ENCODE data around the gene LHFPL3.
"Not testable (repeated sequence)": the region's sequence is repeated elsewhere in the genome, so short reads cannot be mapped to it uniquely, and the experiment has no call there.

LHFPL3 gene

GRCh38 chr7:104328296-104328969, at the start of gene LHFPL3:
LHFPL3 (plus strand) TSS chr7:104328603.
- DNase-seq: peak in 1 of 2 experiments; percentile 3

GRCh38 chr7:104281685-104282084, 46.7 kb upstream of the LHFPL3 start:
- not testable (repeated sequence) for DNase-seq

- DNase-seq: no peak
These were observed 41.6 kb upstream of the LHFPL3 start for GRCh38 chr7:104286839-104287238.

DNA sequence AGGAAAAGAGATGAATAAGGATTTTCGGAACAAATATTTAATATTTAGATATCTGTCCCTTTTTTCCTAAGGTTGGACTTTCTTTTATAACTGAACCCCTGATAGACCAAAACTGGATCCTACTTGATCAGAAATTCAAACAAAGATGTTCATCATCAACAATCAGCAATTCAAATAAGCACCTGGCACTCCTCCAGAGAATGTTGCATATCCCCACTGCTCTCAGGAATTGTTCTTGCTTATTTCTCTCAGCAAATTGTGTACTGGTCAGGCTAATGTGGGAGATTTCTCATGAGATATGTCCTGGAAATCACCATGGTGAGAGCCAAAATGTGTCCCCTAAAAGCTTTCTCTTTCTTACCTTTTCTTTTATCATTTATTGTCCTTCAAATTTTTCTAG, 40.3 kb upstream of the LHFPL3 start:
- DNase-seq: no peak

GRCh38 chr7:104294291-104294690, 34.1 kb upstream of the LHFPL3 start:
- no peak for DNase-seq

DNA sequence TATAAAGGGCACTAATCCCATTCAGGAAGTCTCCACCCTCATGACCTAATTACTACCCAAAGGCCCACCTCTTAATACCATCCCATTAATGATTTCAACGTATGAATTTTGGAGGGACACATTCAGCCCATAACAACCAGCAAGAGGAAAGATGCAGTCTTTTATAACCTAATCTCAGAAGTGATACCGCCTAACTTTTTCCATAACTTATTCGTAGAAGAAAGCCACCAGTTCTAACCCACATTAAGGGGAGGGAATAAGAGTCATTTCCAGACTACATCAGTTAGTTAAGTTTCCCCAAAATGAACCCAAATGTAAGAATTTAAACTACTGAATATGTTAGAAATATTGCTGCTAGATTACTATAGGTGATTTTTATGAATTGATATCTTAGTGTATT, 32.1 kb upstream of the LHFPL3 start:
- DNase-seq: no peak

GRCh38 chr7:104296900-104297299, 31.5 kb upstream of the LHFPL3 start:
- DNase-seq: no peak

- no peak for DNase-seq
These were observed 29.1 kb upstream of the LHFPL3 start for GRCh38 chr7:104299323-104299722.

DNA sequence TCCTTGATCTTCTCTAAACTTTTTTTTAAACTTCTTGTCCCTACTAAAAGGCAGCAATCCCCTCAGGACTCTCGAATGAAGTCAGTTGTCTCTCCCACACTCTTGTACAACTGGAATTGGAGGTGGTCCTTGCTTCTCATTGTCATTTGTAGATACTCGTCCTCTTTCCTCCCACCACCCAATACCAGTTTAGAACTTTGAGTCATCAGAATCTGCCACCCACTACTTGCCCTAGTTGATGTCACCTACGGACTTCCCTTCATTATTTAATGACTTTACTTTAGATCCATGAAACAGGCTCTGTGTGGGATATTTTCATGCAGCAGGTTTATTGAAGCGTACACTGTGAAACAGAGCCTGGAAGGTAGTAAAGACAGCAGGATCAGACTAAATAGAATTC, 28.6 kb upstream of the LHFPL3 start:
- no peak for DNase-seq

GRCh38 chr7:104306793-104307192, 21.6 kb upstream of the LHFPL3 start:
- no peak for DNase-seq

- no peak for DNase-seq
These were observed 10.3 kb upstream of the LHFPL3 start for GRCh38 chr7:104317948-104318629.

GRCh38 chr7:104327534-104327933, 869 bp upstream of the LHFPL3 start:
- no peak for DNase-seq

GRCh38 chr7:104327938-104328295, 486 bp upstream of the LHFPL3 start:
- no peak for DNase-seq

DNA sequence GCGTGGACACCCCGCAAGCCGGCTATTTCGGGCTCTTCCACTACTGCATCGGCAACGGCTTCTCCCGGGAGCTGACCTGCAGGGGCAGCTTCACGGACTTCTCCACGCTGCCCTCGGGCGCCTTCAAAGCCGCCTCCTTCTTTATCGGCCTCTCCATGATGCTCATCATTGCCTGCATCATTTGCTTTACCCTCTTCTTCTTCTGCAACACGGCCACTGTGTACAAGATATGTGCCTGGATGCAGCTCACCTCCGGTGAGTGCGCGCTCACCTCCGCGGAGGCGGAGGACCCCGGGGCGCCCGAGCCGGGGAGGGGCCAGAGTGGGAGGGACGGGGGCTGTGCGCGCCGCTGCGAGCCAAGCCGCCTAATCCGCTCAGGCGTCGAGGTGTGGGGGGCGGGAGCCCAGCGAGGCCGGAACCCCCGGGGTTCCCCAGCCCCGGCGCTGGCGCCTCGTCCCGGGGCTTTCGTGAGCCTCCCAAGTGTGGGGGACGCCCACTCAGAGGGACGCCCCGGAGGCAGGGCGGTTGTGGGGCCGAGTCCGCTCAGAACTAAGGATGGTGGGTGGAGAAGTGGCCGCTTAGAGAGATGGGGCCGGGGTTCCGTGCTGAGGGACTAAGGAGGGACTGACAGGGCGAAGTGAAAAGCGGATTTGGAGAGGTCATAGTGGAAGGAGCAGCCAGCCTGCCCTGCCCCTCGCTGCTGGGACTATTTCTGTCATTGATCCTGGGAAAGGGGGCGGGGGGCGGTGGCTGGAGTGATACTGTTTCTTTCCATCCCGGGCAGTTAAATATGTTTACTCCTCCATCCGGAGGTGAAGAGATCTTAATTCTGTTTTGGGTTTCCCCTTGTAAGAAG, 795 bp downstream of the LHFPL3 start:
- DNase-seq: no peak

DNA sequence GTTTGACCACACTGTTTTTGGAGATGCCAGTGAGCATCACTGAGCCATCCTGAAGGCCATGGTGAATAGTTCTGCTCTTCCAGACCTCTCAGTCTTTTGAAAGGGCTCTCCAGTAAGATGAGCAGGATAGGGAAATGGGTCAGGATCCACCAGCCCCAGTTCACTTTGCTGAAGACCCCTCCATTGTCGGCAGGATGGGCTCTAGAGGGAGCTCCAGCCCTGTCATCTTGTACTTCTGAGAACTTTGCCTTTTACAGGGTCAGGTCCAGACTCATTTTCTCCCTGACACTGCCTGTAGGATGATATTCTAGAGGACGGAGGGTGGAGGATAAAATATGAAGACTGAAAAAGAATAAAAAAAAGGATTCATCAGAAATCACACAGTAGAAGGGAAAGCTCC, 13.1 kb downstream of the LHFPL3 start:
- no peak for DNase-seq

GRCh38 chr7:104352736-104353135, 24.3 kb downstream of the LHFPL3 start:
- no peak for DNase-seq

DNA sequence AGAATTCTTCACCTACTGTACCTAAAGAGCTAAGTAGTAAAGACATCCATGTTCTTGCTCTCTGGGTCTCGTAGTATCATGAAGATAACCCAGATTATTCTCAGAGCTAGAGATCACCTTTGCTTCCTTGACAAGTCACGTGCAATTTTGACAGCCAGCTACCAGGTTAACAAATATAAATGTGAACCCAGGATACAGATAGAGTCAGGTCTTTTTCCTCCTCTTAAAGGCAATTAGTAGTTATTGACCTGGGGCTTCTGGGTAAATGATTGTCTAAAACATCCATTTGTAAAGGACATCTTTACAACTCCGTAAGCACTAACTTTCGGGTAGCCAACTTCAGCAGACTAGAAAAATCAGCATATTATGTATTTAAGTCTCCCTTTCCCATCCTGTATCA, 28.8 kb downstream of the LHFPL3 start:
- DNase-seq: no peak

DNA sequence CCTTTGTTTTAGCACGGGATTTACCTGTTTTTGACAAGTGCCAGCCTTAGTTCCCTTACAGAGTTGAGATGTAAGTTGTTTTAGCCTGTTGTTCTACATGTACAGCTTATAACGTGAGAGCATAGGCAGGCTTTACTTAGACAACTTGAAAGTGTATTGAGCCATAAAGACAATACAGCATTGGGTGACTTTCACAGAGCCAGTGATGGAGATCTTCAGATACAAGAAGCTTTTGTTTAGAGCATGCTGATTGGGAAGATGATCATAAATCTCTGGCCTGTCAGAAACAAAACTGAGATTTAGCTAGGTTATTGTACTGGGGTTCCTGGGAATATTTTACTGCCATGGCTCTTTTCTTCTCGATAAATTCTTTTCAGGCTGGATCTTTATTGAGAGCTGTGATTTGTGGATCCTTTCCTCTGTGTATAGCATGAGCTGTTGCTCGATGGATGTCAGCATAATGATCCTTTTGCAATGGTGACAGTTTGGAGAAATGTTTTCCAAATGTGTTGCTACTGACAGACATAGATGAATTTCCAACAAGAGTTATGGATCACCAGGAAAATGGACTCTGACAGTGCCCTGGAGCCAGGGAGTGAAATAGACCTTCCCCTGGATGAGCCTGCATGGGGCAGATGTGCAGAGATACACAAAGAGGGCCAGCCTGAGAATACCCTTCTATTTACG, 30.2 kb downstream of the LHFPL3 start:
- no peak for DNase-seq

GRCh38 chr7:104362756-104363155, 34.4 kb downstream of the LHFPL3 start:
- no peak for DNase-seq

GRCh38 chr7:104363355-104363754, 35.0 kb downstream of the LHFPL3 start:
- no peak for DNase-seq

- DNase-seq: no peak
These were observed 38.0 kb downstream of the LHFPL3 start for GRCh38 chr7:104366390-104366789.

GRCh38 chr7:104367926-104368325, 39.5 kb downstream of the LHFPL3 start:
- DNase-seq: no peak

All from activated CD4-positive, alpha-beta T cell treated with anti-CD3 and anti-CD28 coated beads, Interleukin-2, amount 50 U/mL, for 48 hours (primary cell).